HepG2 (cell line): Measurements from ENCODE around the gene GAREM1. TPM values are rescaled to one million over a fixed set of nuclear protein-coding genes. Genes with fewer than 3 reads are reported as not detected.

Source experiments
- ARHGAP35 ChIP-seq: sonication (generic); formaldehyde crosslinking; IDR thresholded peaks from 2 replicates; pipeline ENCODE4 v1.9.0; 2022; ENCODE audit warnings: mild to moderate bottlenecking, inconsistent platforms, moderate library complexity, missing genetic modification reagents, borderline replicate concordance
- ARNTL ChIP-seq: sonication (generic); formaldehyde crosslinking; IDR thresholded peaks from 2 replicates; pipeline ENCODE4 v1.4.0; 2020; ENCODE audit warnings: mild to moderate bottlenecking, missing genetic modification reagents
- ATF3 ChIP-seq: sonication (generic); formaldehyde crosslinking; IDR thresholded peaks from 2 replicates; pipeline ENCODE4 v1.4.0; 2020; ENCODE audit warnings: missing genetic modification reagents
- CBFB ChIP-seq: sonication (generic); formaldehyde crosslinking; IDR thresholded peaks from 2 replicates; pipeline ENCODE4 v1.4.0; 2020; ENCODE audit warnings: missing genetic modification reagents
- CC2D1A ChIP-seq: sonication (generic); formaldehyde crosslinking; IDR thresholded peaks from 2 replicates; pipeline ENCODE4 v1.8.1; 2023; ENCODE audit warnings: mild to moderate bottlenecking, missing genetic modification reagents
- ETV6 ChIP-seq: sonication (generic); formaldehyde crosslinking; conservative IDR thresholded peaks from 2 replicates; pipeline ENCODE4 v1.4.0; 2020; ENCODE audit warnings: missing genetic modification reagents
- HDAC1 ChIP-seq: sonication (generic); formaldehyde crosslinking; IDR thresholded peaks from 2 replicates; pipeline ENCODE4 v1.5.1; 2020; ENCODE audit warnings: mild to moderate bottlenecking, missing genetic modification reagents
- IKZF4 ChIP-seq: sonication (generic); formaldehyde crosslinking; IDR thresholded peaks from 2 replicates; pipeline ENCODE4 v1.5.1; 2020; ENCODE audit warnings: borderline replicate concordance, mild to moderate bottlenecking, low read depth, missing genetic modification reagents; ENCODE audit errors: not compliant biosample characterization
- ISL2 ChIP-seq: sonication (generic); formaldehyde crosslinking; IDR thresholded peaks from 2 replicates; pipeline ENCODE4 v1.5.0; 2020; ENCODE audit warnings: missing genetic modification reagents
- MEIS2 ChIP-seq: sonication (generic); formaldehyde crosslinking; IDR thresholded peaks from 2 replicates; pipeline ENCODE4 v1.9.0; 2021; ENCODE audit warnings: mild to moderate bottlenecking, missing genetic modification reagents
- NCOA1 ChIP-seq: sonication (generic); formaldehyde crosslinking; IDR thresholded peaks from 2 replicates; pipeline ENCODE4 v1.9.0; 2021; ENCODE audit warnings: missing genetic modification reagents
- NONO ChIP-seq, 2 experiments: fragments of 450-650 bp in 1 of 2; sonication (generic) in 1 of 2; formaldehyde crosslinking in 1 of 2; IDR thresholded peaks in 1 of 2; conservative IDR thresholded peaks in 1 of 2; 2 replicates each; pipeline versions ENCODE4 v1.6.1 to v1.8.0; 2017 to 2022; ENCODE audit warnings: mild to moderate bottlenecking in 1 of 2, missing genetic modification reagents in 1 of 2, moderate library complexity in 1 of 2
- PHB2 ChIP-seq: fragments of 450-650 bp; IDR thresholded peaks from 2 replicates; pipeline ENCODE4 v1.6.1; 2018; ENCODE audit not compliant: partially characterized antibody
- SOX5 ChIP-seq: IDR thresholded peaks from 2 replicates; pipeline ENCODE4 v1.6.1; 2016; ENCODE audit warnings: borderline replicate concordance
- SRSF4 ChIP-seq: fragments of 200-400 bp; formaldehyde crosslinking; IDR thresholded peaks from one replicate; pipeline ENCODE4 v1.6.1; 2018; ENCODE audit warnings: mild to moderate bottlenecking, low read depth, low read length, moderate library complexity; ENCODE audit not compliant: poor library complexity, severe bottlenecking
- TEAD2 ChIP-seq: sonication (generic); formaldehyde crosslinking; IDR thresholded peaks from 2 replicates; pipeline ENCODE4 v1.9.0; 2021; ENCODE audit warnings: missing genetic modification reagents
- THAP7 ChIP-seq: sonication (generic); formaldehyde crosslinking; IDR thresholded peaks from 2 replicates; pipeline ENCODE4 v1.8.1; 2023; ENCODE audit warnings: mild to moderate bottlenecking, missing genetic modification reagents
- XBP1 ChIP-seq: sonication (generic); formaldehyde crosslinking; IDR thresholded peaks from 2 replicates; pipeline ENCODE4 v1.5.0; 2020; ENCODE audit warnings: missing genetic modification reagents
- XRCC5 ChIP-seq: fragments of 200-400 bp; formaldehyde crosslinking; optimal IDR thresholded peaks from 2 replicates; pipeline ENCODE3; 2017; ENCODE audit warnings: mild to moderate bottlenecking, low read length
- ZBTB14 ChIP-seq: sonication (generic); formaldehyde crosslinking; IDR thresholded peaks from 2 replicates; pipeline ENCODE4 v1.4.0; 2020; ENCODE audit warnings: missing genetic modification reagents
- ZBTB38 ChIP-seq: sonication (generic); formaldehyde crosslinking; IDR thresholded peaks from 2 replicates; pipeline ENCODE4 v1.5.1; 2020; ENCODE audit warnings: mild to moderate bottlenecking, missing genetic modification reagents
- ZKSCAN8 ChIP-seq: IDR thresholded peaks from 2 replicates; pipeline ENCODE4 v1.6.1; 2016; ENCODE audit warnings: borderline replicate concordance, missing genetic modification reagents, missing compliant biosample characterization
- ZNF143 ChIP-seq: sonication (generic); formaldehyde crosslinking; IDR thresholded peaks from 2 replicates; pipeline ENCODE4 v1.4.0; 2020; ENCODE audit warnings: missing genetic modification reagents
- ZNF20 ChIP-seq: sonication (generic); formaldehyde crosslinking; IDR thresholded peaks from 2 replicates; pipeline ENCODE4 v1.4.0; 2020; ENCODE audit warnings: mild to moderate bottlenecking, moderate library complexity, missing genetic modification reagents
- ZNF547 ChIP-seq: sonication (generic); formaldehyde crosslinking; IDR thresholded peaks from 2 replicates; pipeline ENCODE4 v1.5.1; 2020; ENCODE audit warnings: mild to moderate bottlenecking, missing genetic modification reagents
- ZNF644 ChIP-seq: IDR thresholded peaks from 2 replicates; pipeline ENCODE4 v1.6.1; 2016; ENCODE audit warnings: low read depth
- ZNF761 ChIP-seq: sonication (generic); formaldehyde crosslinking; conservative IDR thresholded peaks from 2 replicates; pipeline ENCODE4 v1.4.0; 2020; ENCODE audit warnings: mild to moderate bottlenecking, missing genetic modification reagents
- ZNF768 ChIP-seq: sonication (generic); formaldehyde crosslinking; IDR thresholded peaks from 2 replicates; pipeline ENCODE4 v1.4.0; 2020; ENCODE audit warnings: missing genetic modification reagents
- ZSCAN20 ChIP-seq: sonication (generic); formaldehyde crosslinking; IDR thresholded peaks from 2 replicates; pipeline ENCODE4 v1.4.0; 2020; ENCODE audit warnings: missing genetic modification reagents, mild to moderate bottlenecking, borderline replicate concordance
- polyA plus RNA-seq, 8 experiments: library from polyadenylated mRNA; depleted of rRNA in 3 of 8; stranded (reverse) in 7 of 8; unstranded in 1 of 8; fragments of >200 nt; fragmentation: Illumina TruSeq in 4 of 8; extraction: Trizol in 4 of 8; gene quantifications; 2 replicates each; pipeline versions ENCODE4 v1.2.1 to v1.2.3, GENCODE V29; 2011 to 2016; ENCODE audit warnings: low read depth in 4 of 8, missing spikeins in 1 of 8, mixed read lengths in 1 of 8; ENCODE audit not compliant: insufficient read depth in 1 of 8
- total RNA-seq, 5 experiments: library from RNA; depleted of rRNA; stranded (reverse); fragments of >200 nt; fragmentation: Illumina TruSeq; extraction: Trizol; gene quantifications; 2 replicates each; pipeline ENCODE4 v1.2.3, GENCODE V29; 2016; ENCODE audit warnings: low read depth in 1 of 5

Gene GAREM1
- total and polyA plus RNA-seq, 2 of the 13 experiments (the other 11 are each of a cell fraction or from before 2014, with no cell fraction given): 2.5 to 2.9 TPM

GRCh38 chr18:32469691-32470459 is 807 bp downstream of the GAREM1 start (continued):
- TF ChIP-seq ZSCAN20 (0 out of 2 replicates have a peak, but pooled peaks have one; percentile 48), ZNF20 (no peak), ZNF761 (CRISPR knock-in tag) (no peak), SOX5 (CRISPR knock-in tag) (no peak), ZNF143 (CRISPR knock-in tag) (no peak), ZBTB38 (CRISPR knock-in tag) (no peak), PHB2 (no peak), NONO (IDR thresholded peaks at IDR 0.05) (no peak), NONO (CRISPR knock-in tag; conservative IDR thresholded peaks at IDR 0.05) (no peak), XBP1 (CRISPR knock-in tag) (no peak), THAP7 (CRISPR knock-in tag) (no peak), MEIS2 (CRISPR knock-in tag) (peak; percentile 1; the same call in 1 of the 2 replicates), ZKSCAN8 (no peak), NCOA1 (CRISPR knock-in tag) (no peak), ARHGAP35 (CRISPR knock-in tag) (0 out of 2 replicates have a peak, but pooled peaks have one; percentile 43), IKZF4 (no peak), ZBTB14 (CRISPR knock-in tag) (peak; percentile 20; the same call in 1 of the 2 replicates), ETV6 (CRISPR knock-in tag) (no peak), HDAC1 (CRISPR knock-in tag) (no peak; the same call in 1 of the 2 replicates), ATF3 (CRISPR knock-in tag) (no peak), ZNF644 (CRISPR knock-in tag) (no peak), ZNF768 (CRISPR knock-in tag) (peak; percentile 69; the same call in 1 of the 2 replicates), ISL2 (CRISPR knock-in tag) (no peak), TEAD2 (CRISPR knock-in tag) (no peak), CC2D1A (no peak), CBFB (CRISPR knock-in tag) (no peak), XRCC5 (no peak), SRSF4 (no peak), ZNF547 (CRISPR knock-in tag) (no peak), ARNTL (CRISPR knock-in tag) (no peak)
